ENCODE measurements around the gene IMPDH1. TPM values are rescaled to one million over a fixed set of nuclear protein-coding genes. Genes with fewer than 3 reads are reported as not detected.

The IMPDH1 gene
- total RNA-seq, 1 experiment from 2014 or later: 114 TPM

GRCh38 chr7:128378637-128379036 is 31.1 kb downstream of the IMPDH1 start:
- ATAC-seq (no peak), DNase-seq (ENCODE audit: low read depth, low spot score) (no peak)
- ChIA-PET CTCF (interaction anchor here (0.6 to 0.7 kb wide), 2 partner anchors 19 to 35 kb away, joined by 3 to 5 read pairs; partner anchors contain the start of gene RBM28), POLR2A (no interaction called here)
- no peaks in the 10 kb centered on the region for H3K36me3 ChIP-seq (ENCODE audit: control insufficient read depth, insufficient read depth, low read length)
- H3K9me3 ChIP-seq (ENCODE audit: control insufficient read depth, insufficient read depth, low read depth, low read length): no peaks in the 10 kb centered on the region
- BruUV-seq (replicated peaks): no TSS peak
- no peak overlapping the region for H3K4me3 ChIP-seq (ENCODE audit: low read depth in 2 of 2, low read length in 2 of 2)
- intact Hi-C loops (cut with micrococcal nuclease; ENCODE audit: unreplicated experiment): no loop called here
- H3K4me1 ChIP-seq (ENCODE audit: control insufficient read depth, insufficient read depth, low read length): no peaks in the 10 kb centered on the region
- no peak overlapping the region for H3K27ac ChIP-seq (ENCODE audit: low read length)
- in situ Hi-C loops (cut with HindIII; ENCODE audit: low pct_unique_long_range_greater_than_20kb, low sequenced_read_pairs): no loop called here
- no peaks in the 10 kb centered on the region for H3K27me3 ChIP-seq (ENCODE audit: control insufficient read depth, insufficient read depth, low read length)
- TF ChIP-seq CTCF (IDR thresholded peaks at IDR 0.05) (no peak), POLR2AphosphoS5 (IDR thresholded peaks at IDR 0.05; ENCODE audit: low read depth, low read length) (no peak), TCF7L2 (IDR thresholded peaks at IDR 0.05; ENCODE audit: low read depth, low read length) (no peak), SIN3A (IDR thresholded peaks at IDR 0.05; ENCODE audit: borderline replicate concordance, insufficient read depth, low read depth, low read length) (no peak), REST (IDR thresholded peaks at IDR 0.05; ENCODE audit: insufficient read depth in 1 of 2, low read depth in 2 of 2, low read length in 1 of 2) (no peak)

GRCh38 chr7:128376077-128376476 is 33.7 kb downstream of the IMPDH1 start:
- CTCF ChIA-PET: interaction anchor here (1.2 kb wide), 1 partner anchor 29 kb away, joined by 3 read pairs; no protein-coding TSS in a partner anchor
- intact Hi-C loops (cut with micrococcal nuclease; ENCODE audit: unreplicated experiment): no loop called here
- Histone ChIP-seq H3K4me3 (ENCODE audit: low read depth in 2 of 2, low read length in 2 of 2) (no peak overlapping the region), H3K27me3 (ENCODE audit: control insufficient read depth, insufficient read depth, low read length) (no peaks in the 10 kb centered on the region), H3K27ac (ENCODE audit: low read length) (no peak overlapping the region), H3K4me1 (ENCODE audit: control insufficient read depth, insufficient read depth, low read length) (no peaks in the 10 kb centered on the region), H3K36me3 (ENCODE audit: control insufficient read depth, insufficient read depth, low read length) (no peaks in the 10 kb centered on the region), H3K9me3 (ENCODE audit: control insufficient read depth, insufficient read depth, low read depth, low read length) (no peaks in the 10 kb centered on the region)
- no peak for ATAC-seq
- TF ChIP-seq POLR2AphosphoS5 (IDR thresholded peaks at IDR 0.05; ENCODE audit: low read depth, low read length) (no peak), CTCF (IDR thresholded peaks at IDR 0.05) (no peak), SIN3A (IDR thresholded peaks at IDR 0.05; ENCODE audit: borderline replicate concordance, insufficient read depth, low read depth, low read length) (no peak), TCF7L2 (IDR thresholded peaks at IDR 0.05; ENCODE audit: low read depth, low read length) (no peak), REST (IDR thresholded peaks at IDR 0.05; ENCODE audit: insufficient read depth in 1 of 2, low read depth in 2 of 2, low read length in 1 of 2) (no peak)
- POLR2A ChIA-PET: no interaction called here
- no TSS peak for BruUV-seq (replicated peaks)
- no peak for DNase-seq (ENCODE audit: low read depth, low spot score)
- in situ Hi-C loops (cut with HindIII; ENCODE audit: low pct_unique_long_range_greater_than_20kb, low sequenced_read_pairs): no loop called here

Measured in Panc1 (cell line).